ENCODE results near the gene LENG8. TPM values are rescaled to one million over a fixed set of nuclear protein-coding genes. Genes with fewer than 3 reads are reported as not detected.

LENG8 gene
- polyA plus RNA-seq, 3 donors, result 3.6 to 341 (median 5.8) TPM

DNA sequence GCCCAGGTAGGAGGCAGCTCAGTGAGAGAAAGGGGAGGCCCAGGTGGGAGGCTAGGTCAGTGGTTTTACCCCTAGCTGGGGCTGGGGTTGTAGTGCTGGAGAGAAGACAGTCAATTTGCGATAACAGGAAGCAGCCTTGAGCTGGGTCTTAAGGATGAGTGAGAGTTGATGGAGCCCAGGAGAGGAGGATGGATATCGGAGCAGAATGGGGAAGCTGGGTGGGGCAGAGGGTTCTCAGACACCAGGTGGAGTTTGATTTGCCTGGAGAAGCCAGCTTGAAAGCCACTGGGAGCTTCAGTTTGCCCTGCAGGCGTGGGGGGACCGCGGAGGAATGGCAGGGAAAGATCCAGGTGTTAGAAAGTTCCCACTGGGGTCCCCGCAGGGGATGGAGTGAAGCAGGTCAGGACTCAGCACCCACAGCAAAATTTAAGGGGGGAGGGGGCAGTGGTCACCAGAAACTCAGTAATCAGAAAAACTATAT lies 24.9 kb downstream of the LENG8 start:
- no peak overlapping the region for H2AFZ ChIP-seq (ENCODE audit: insufficient read depth, low read depth, low read length, poor library complexity, severe bottlenecking)
- TF ChIP-seq, protein P1, sequence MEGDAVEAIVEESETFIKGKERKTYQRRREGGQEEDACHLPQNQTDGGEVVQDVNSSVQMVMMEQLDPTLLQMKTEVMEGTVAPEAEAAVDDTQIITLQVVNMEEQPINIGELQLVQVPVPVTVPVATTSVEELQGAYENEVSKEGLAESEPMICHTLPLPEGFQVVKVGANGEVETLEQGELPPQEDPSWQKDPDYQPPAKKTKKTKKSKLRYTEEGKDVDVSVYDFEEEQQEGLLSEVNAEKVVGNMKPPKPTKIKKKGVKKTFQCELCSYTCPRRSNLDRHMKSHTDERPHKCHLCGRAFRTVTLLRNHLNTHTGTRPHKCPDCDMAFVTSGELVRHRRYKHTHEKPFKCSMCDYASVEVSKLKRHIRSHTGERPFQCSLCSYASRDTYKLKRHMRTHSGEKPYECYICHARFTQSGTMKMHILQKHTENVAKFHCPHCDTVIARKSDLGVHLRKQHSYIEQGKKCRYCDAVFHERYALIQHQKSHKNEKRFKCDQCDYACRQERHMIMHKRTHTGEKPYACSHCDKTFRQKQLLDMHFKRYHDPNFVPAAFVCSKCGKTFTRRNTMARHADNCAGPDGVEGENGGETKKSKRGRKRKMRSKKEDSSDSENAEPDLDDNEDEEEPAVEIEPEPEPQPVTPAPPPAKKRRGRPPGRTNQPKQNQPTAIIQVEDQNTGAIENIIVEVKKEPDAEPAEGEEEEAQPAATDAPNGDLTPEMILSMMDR (IDR thresholded peaks at IDR 0.05), result no peak
- peak in 1 of 3 donors; percentile 7 for DNase-seq
- H3K4me1 ChIP-seq (ENCODE audit: control insufficient read depth in 1 of 2, insufficient read depth in 2 of 2, low read length in 2 of 2), result peaks cover 10 to 12% of the 10 kb centered on the region in 2 donors
- H3K27ac Mint-ChIP-seq, result no peak overlapping the region
- peaks cover 0 to 3% of the 10 kb centered on the region in 2 donors for H3K36me3 Mint-ChIP-seq
- peaks cover 17% of the 10 kb centered on the region for H3K4me1 Mint-ChIP-seq
- peaks cover 0 to 30% (median 16%) of the 10 kb centered on the region in 7 donors for H3K9me3 Mint-ChIP-seq
- H3K79me2 ChIP-seq (ENCODE audit: insufficient read depth, low read length), result no peaks in the 10 kb centered on the region
- H3K27me3 Mint-ChIP-seq (ENCODE audit: low read depth in 3 of 3), result peaks cover 84 to 91% (median 88%) of the 10 kb centered on the region in 3 donors
- H3K4me2 ChIP-seq (replicated peaks; ENCODE audit: extremely low read depth, low read length, poor library complexity, severe bottlenecking), result no peak overlapping the region
- no peak overlapping the region for H3K4me3 ChIP-seq (replicated peaks in 1 of 3; ENCODE audit: low read depth in 2 of 3, low read length in 3 of 3)
- no peaks in the 10 kb centered on the region for H3K36me3 ChIP-seq (replicated peaks in 1 of 2; ENCODE audit: control insufficient read depth in 1 of 2, insufficient read depth in 2 of 2, low read length in 2 of 2)
- no peak overlapping the region for H3K9ac ChIP-seq (ENCODE audit: insufficient read depth, low read length, poor library complexity, severe bottlenecking)
- peaks cover 3 to 21% of the 10 kb centered on the region in 2 donors for H3K9me3 ChIP-seq (replicated peaks in 1 of 2; ENCODE audit: control insufficient read depth in 1 of 2, insufficient read depth in 1 of 2, low read length in 2 of 2)
- 86% methylated on average over 5 of the region's 6 CpGs for WGBS (ENCODE audit: insufficient coverage)
- peak overlapping the region in 1 of 2 donors; percentile 86 for H3K4me3 Mint-ChIP-seq
- intact Hi-C loops (cut with micrococcal nuclease), result loop anchor here in 1 of 2 donors (10.0 kb wide), 2 partner anchors 121 to 201 kb away; partner anchors contain the start of gene LILRA1
- peaks cover 5% of the 10 kb centered on the region for H4K20me1 ChIP-seq (ENCODE audit: insufficient read depth, low read length)
- no peak overlapping the region for H3K27ac ChIP-seq (ENCODE audit: low read depth in 1 of 2, low read length in 2 of 2)
- peaks cover 56 to 90% of the 10 kb centered on the region in 2 donors for H3K27me3 ChIP-seq (ENCODE audit: control insufficient read depth in 2 of 2, insufficient read depth in 2 of 2, low read length in 2 of 2)

DNA sequence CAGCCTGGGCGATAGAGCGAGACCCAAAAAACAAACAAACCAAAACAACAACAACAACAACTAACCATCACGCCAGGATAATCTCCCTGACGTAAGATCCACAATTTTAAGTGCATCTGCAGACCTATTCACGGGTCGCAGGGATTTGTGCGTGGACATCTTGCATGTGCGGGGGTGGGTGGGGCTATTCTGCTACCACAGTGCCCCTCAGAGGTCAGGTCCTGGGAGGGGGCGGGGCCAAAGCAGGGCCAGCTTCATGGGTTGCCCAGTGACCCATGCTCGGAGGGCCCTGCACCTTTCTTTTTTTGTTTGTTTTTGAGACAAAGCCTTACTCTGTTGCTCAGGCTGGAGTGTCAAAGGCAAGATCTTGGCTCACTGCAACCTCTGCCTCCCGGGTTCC lies 26.7 kb downstream of the LENG8 start:
- no peak overlapping the region for H3K27ac Mint-ChIP-seq
- no peaks in the 10 kb centered on the region for H3K36me3 ChIP-seq (replicated peaks in 1 of 2; ENCODE audit: control insufficient read depth in 1 of 2, insufficient read depth in 2 of 2, low read length in 2 of 2)
- WGBS (ENCODE audit: insufficient coverage), result 93% methylated on average over 10 of the region's 11 CpGs
- H3K9me3 ChIP-seq (replicated peaks in 1 of 2; ENCODE audit: control insufficient read depth in 1 of 2, insufficient read depth in 1 of 2, low read length in 2 of 2), result peaks cover 3 to 17% of the 10 kb centered on the region in 2 donors
- no peak overlapping the region for H2AFZ ChIP-seq (ENCODE audit: insufficient read depth, low read depth, low read length, poor library complexity, severe bottlenecking)
- H3K27ac ChIP-seq (ENCODE audit: low read depth in 1 of 2, low read length in 2 of 2), result no peak overlapping the region
- H4K20me1 ChIP-seq (ENCODE audit: insufficient read depth, low read length), result peaks cover 9% of the 10 kb centered on the region
- H3K4me2 ChIP-seq (replicated peaks; ENCODE audit: extremely low read depth, low read length, poor library complexity, severe bottlenecking), result no peak overlapping the region
- TF ChIP-seq, protein P1 (IDR thresholded peaks at IDR 0.05), result no peak
- H3K9me3 Mint-ChIP-seq, result peaks cover 0 to 23% (median 9%) of the 10 kb centered on the region in 7 donors
- peaks cover 45 to 87% of the 10 kb centered on the region in 2 donors for H3K27me3 ChIP-seq (ENCODE audit: control insufficient read depth in 2 of 2, insufficient read depth in 2 of 2, low read length in 2 of 2)
- DNase-seq, result no peak
- H3K79me2 ChIP-seq (ENCODE audit: insufficient read depth, low read length), result no peaks in the 10 kb centered on the region
- peaks cover 25 to 27% of the 10 kb centered on the region in 2 donors for H3K4me1 ChIP-seq (ENCODE audit: control insufficient read depth in 1 of 2, insufficient read depth in 2 of 2, low read length in 2 of 2)
- H3K4me3 Mint-ChIP-seq, result peak overlapping the region in 1 of 2 donors; percentile 83
- intact Hi-C loops (cut with micrococcal nuclease), result loop anchor here in 1 of 2 donors (10.0 kb wide), 2 partner anchors 119 to 199 kb away; partner anchors contain the start of gene LILRA1
- no peak overlapping the region for H3K9ac ChIP-seq (ENCODE audit: insufficient read depth, low read length, poor library complexity, severe bottlenecking)
- H3K4me1 Mint-ChIP-seq, result peaks cover 27% of the 10 kb centered on the region
- H3K36me3 Mint-ChIP-seq, result peaks cover 0 to under 1% of the 10 kb centered on the region in 2 donors
- peaks cover 70 to 87% (median 87%) of the 10 kb centered on the region in 3 donors for H3K27me3 Mint-ChIP-seq (ENCODE audit: low read depth in 3 of 3)
- H3K4me3 ChIP-seq (replicated peaks in 1 of 3; ENCODE audit: low read depth in 2 of 3, low read length in 3 of 3), result no peak overlapping the region

All from CD14-positive monocyte (primary cell).